ENCODE results near the gene CSH1.
"Not testable (repeated sequence)": the region's sequence is repeated elsewhere in the genome, so short reads cannot be mapped to it uniquely, and the experiment has no call there.

CSH1 gene

GRCh38 chr17:63928966-63929695 lies 32.8 kb upstream of the CSH1 start:
- DNase-seq (ENCODE audit: low read depth in 1 of 2, low spot score in 1 of 2) = no peak

GRCh38 chr17:63928172-63928666 lies 31.8 kb upstream of the CSH1 start:
- no peak for DNase-seq (ENCODE audit: low read depth in 1 of 2, low spot score in 1 of 2)

GRCh38 chr17:63927464-63928171 lies 31.2 kb upstream of the CSH1 start:
- DNase-seq (ENCODE audit: low read depth in 1 of 2, low spot score in 1 of 2) = no peak

GRCh38 chr17:63926164-63926563 lies 29.8 kb upstream of the CSH1 start:
- DNase-seq (ENCODE audit: low read depth in 1 of 2, low spot score in 1 of 2) = no peak

GRCh38 chr17:63925615-63926014 lies 29.2 kb upstream of the CSH1 start:
- no peak for DNase-seq (ENCODE audit: low read depth in 1 of 2, low spot score in 1 of 2)

GRCh38 chr17:63922402-63922801 lies 26.0 kb upstream of the CSH1 start:
- not testable (repeated sequence) for DNase-seq (ENCODE audit: low read depth in 1 of 2, low spot score in 1 of 2)

GRCh38 chr17:63920779-63921178 lies 24.4 kb upstream of the CSH1 start:
- not testable (repeated sequence) for DNase-seq (ENCODE audit: low read depth in 1 of 2, low spot score in 1 of 2)

GRCh38 chr17:63920050-63920449 lies 23.7 kb upstream of the CSH1 start:
- not testable (repeated sequence) for DNase-seq (ENCODE audit: low read depth in 1 of 2, low spot score in 1 of 2)

GRCh38 chr17:63919311-63919723 lies 22.9 kb upstream of the CSH1 start:
- DNase-seq (ENCODE audit: low read depth in 1 of 2, low spot score in 1 of 2) = peak; percentile 44 to 55

- DNase-seq (ENCODE audit: low read depth in 1 of 2, low spot score in 1 of 2) = not testable (repeated sequence)
Observed at GRCh38 chr17:63918789-63919305, 22.5 kb upstream of the CSH1 start, which contains the start of gene GH1. Gene GH1 (minus strand): TSS chr17:63918839. CDS start chr17:63918776, 63 bp downstream.

GRCh38 chr17:63918305-63918704 lies 21.9 kb upstream of the CSH1 start:
- DNase-seq (ENCODE audit: low read depth in 1 of 2, low spot score in 1 of 2) = no peak

GRCh38 chr17:63917646-63918045 lies 21.3 kb upstream of the CSH1 start:
- no peak for DNase-seq (ENCODE audit: low read depth in 1 of 2, low spot score in 1 of 2)

GRCh38 chr17:63917206-63917605 lies 20.8 kb upstream of the CSH1 start:
- DNase-seq (ENCODE audit: low read depth in 1 of 2, low spot score in 1 of 2) = not testable (repeated sequence)

- no peak for DNase-seq (ENCODE audit: low read depth in 1 of 2, low spot score in 1 of 2)
Observed at GRCh38 chr17:63916566-63917185, 20.3 kb upstream of the CSH1 start.

- not testable (repeated sequence) for DNase-seq (ENCODE audit: low read depth in 1 of 2, low spot score in 1 of 2)
Observed at GRCh38 chr17:63915753-63916152, 19.4 kb upstream of the CSH1 start.

GRCh38 chr17:63914471-63914870 lies 18.1 kb upstream of the CSH1 start:
- no peak for DNase-seq (ENCODE audit: low read depth in 1 of 2, low spot score in 1 of 2)

GRCh38 chr17:63911657-63912100 lies 15.3 kb upstream of the CSH1 start:
- peak; percentile 38 to 45 for DNase-seq (ENCODE audit: low read depth in 1 of 2, low spot score in 1 of 2)

- no peak for DNase-seq (ENCODE audit: low read depth in 1 of 2, low spot score in 1 of 2)
Observed at GRCh38 chr17:63911041-63911635, 14.8 kb upstream of the CSH1 start, which contains the start of gene CSHL1. Gene CSHL1 (minus strand): TSS chr17:63911258. CDS start chr17:63911196, 62 bp downstream.

- no peak for DNase-seq (ENCODE audit: low read depth in 1 of 2, low spot score in 1 of 2)
Observed at GRCh38 chr17:63910096-63910495, 13.7 kb upstream of the CSH1 start.

GRCh38 chr17:63909586-63909985 lies 13.2 kb upstream of the CSH1 start:
- DNase-seq (ENCODE audit: low read depth in 1 of 2, low spot score in 1 of 2) = not testable (repeated sequence)

Measured in activated T-helper 1 cell treated with anti-CD3 and anti-CD28 coated beads, Interleukin-2, amount 50 U/mL, for 16 hours (primary cell).